Adrenal gland (tissue), 12 donors: ENCODE results near the gene ACBD4. TPM values are rescaled to one million over a fixed set of nuclear protein-coding genes. Genes with fewer than 3 reads are reported as not detected.
A peak's percentile ranks its signal among the peaks of the same experiment; 100 is the strongest.

ENCODE experiments used
- DNase-seq, 7 donors: peaks; one replicate each; pipeline ENCODE4 v3.0.0-alpha.2; 2019 to 2020
- H3K27ac ChIP-seq, 5 donors: fragments of 200-600 bp; sonication (generic) in 4 of 5; 1 replicate in 3 of 5; 2 replicates in 2 of 5; pipeline versions ENCODE4 v1.5.1 to v1.8.0; 2016 to 2020; ENCODE audit warnings: mild to moderate bottlenecking in 1 of 5
- H3K27me3 ChIP-seq: fragments of 200-600 bp; 2 replicates; pipeline ENCODE4 v1.8.0; 2021
- H3K36me3 ChIP-seq, 2 donors: fragments of 200-600 bp; replicated peaks in 1 of 2; 1 replicate in 1 of 2; 2 replicates in 1 of 2; pipeline versions ENCODE4 v1.5.1 to v1.8.0; 2018 to 2022
- H3K4me1 ChIP-seq, 2 donors: fragments of 200-600 bp; replicated peaks in 1 of 2; 1 replicate in 1 of 2; 2 replicates in 1 of 2; pipeline versions ENCODE4 v1.5.1 to v1.8.0; 2018 to 2021
- H3K4me3 ChIP-seq, 4 donors: fragments of 200-600 bp; sonication (generic) in 3 of 4; one replicate each; pipeline ENCODE4 v1.5.1; 2016 to 2018
- H3K9me3 ChIP-seq, 3 donors: fragments of 200-600 bp; sonication (generic) in 1 of 3; replicated peaks in 1 of 3; 1 replicate in 2 of 3; 2 replicates in 1 of 3; pipeline versions ENCODE4 v1.5.1 to v1.8.0; 2016 to 2021
- CTCF ChIP-seq, 6 experiments: fragments of 450-650 bp in 4 of 6; fragments of 200-600 bp in 2 of 6; sonication (generic) in 1 of 6; IDR thresholded peaks; 1 replicate in 5 of 6; 2 replicates in 1 of 6; pipeline versions ENCODE4 v1.5.1 to v1.8.0; 2016 to 2021; ENCODE audit warnings: antibody characterized with exemption in 6 of 6, mild to moderate bottlenecking in 2 of 6, moderate library complexity in 1 of 6
- POLR2A ChIP-seq, 2 donors: fragments of 450-650 bp; IDR thresholded peaks; one replicate each; pipeline ENCODE4 v1.6.1; 2017; ENCODE audit warnings: antibody characterized with exemption in 2 of 2, mild to moderate bottlenecking in 2 of 2, moderate library complexity in 1 of 2
- WGBS, 4 donors: extraction: QIAGEN DNeasy Blood & Tissue Kit in 2 of 4; methylation state at CpG; one replicate each; pipeline versions ENCODE4 v1.1.5 to v1.1.7; 2013 to 2017; 5-methylcytosine and 5-hydroxymethylcytosine counted together
- intact Hi-C, 2 donors: fragments of 100-400 bp; cut with DNase I; formaldehyde crosslinking; loops; one replicate each; pipeline versions ENCODE4 v1.14.1 to v1.15.0; 2022 to 2023
- polyA plus RNA-seq, 3 donors: library from polyadenylated mRNA; stranded (reverse); fragments of 200-250 nt in 2 of 3; fragments of 350-450 nt in 1 of 3; fragmentation: Illumina TruSeq in 1 of 3; extraction: RNeasy Lipid Tissue Mini Kit (QIAGEN cat#74804) in 1 of 3; gene quantifications; one replicate each; pipeline ENCODE4 v1.2.3, GENCODE V29; 2013 to 2014
- total RNA-seq, 9 donors: library from RNA; depleted of rRNA in 4 of 9; stranded (reverse); fragments of >200 nt in 4 of 9; fragments of 120-200 nt in 1 of 9; fragmentation: NEBNext Ultra II Directional in 1 of 9; extraction: Animal tissue kit (Norgen Biotek cat#: 25700) in 1 of 9; gene quantifications; one replicate each; pipeline versions ENCODE4 v1.1.0 to v1.2.4, GENCODE V29; 2013 to 2023
- donor health status: healthy with polysubstance abuse.
- donor health status: Bipolar disorder and iron deficiency.
- donor health status: DM: yes; HTN: yes; CAD: no.
- donor health status: DM: no; HTN: no; CAD: no.
- donor health status: DM: no; HTN: no; CAD: no.
- donor health status: DM: yes; HTN: yes; CAD: no.

Gene ACBD4
- total and polyA plus RNA-seq, 12 donors, result 6.6 to 71.3 (median 23.6) TPM

GRCh38 chr17:45168991-45169752 lies 33.7 kb downstream of the ACBD4 start:
- Histone ChIP-seq H3K4me3 (no peak overlapping the region), H3K27me3 (no peaks in the 10 kb centered on the region), H3K9me3 (no peaks in the 10 kb centered on the region), H3K4me1 (peaks cover 22 to 29% of the 10 kb centered on the region in 2 donors), H3K36me3 (peaks cover 0 to 10% of the 10 kb centered on the region in 2 donors), H3K27ac (no peak overlapping the region)
- WGBS, 4 donors, result 95 to 97% (median 96%) methylated on average over 24 to 43 of the region's 43 CpGs
- intact Hi-C loops, result no loop called here
- no peak for TF ChIP-seq POLR2A (IDR thresholded peaks at IDR 0.05)
- no peak for TF ChIP-seq CTCF (IDR thresholded peaks at IDR 0.05)
- DNase-seq, result no peak

- Histone ChIP-seq H3K27ac (peak overlapping the region in 4 of 5 donors; percentile 11 to 93 (median 72)), H3K4me3 (no peak overlapping the region), H3K27me3 (no peaks in the 10 kb centered on the region), H3K36me3 (peaks cover 0 to 10% of the 10 kb centered on the region in 2 donors), H3K4me1 (peaks cover 22 to 32% of the 10 kb centered on the region in 2 donors), H3K9me3 (no peaks in the 10 kb centered on the region)
- 80 to 92% (median 86%) methylated on average over 12 of the region's 12 CpGs for WGBS, 4 donors
- no peak for DNase-seq
- TF ChIP-seq CTCF (IDR thresholded peaks at IDR 0.05), result no peak
- no peak for TF ChIP-seq POLR2A (IDR thresholded peaks at IDR 0.05)
- intact Hi-C loops, result no loop called here
Measured at GRCh38 chr17:45170280-45170930, 34.9 kb downstream of the ACBD4 start.

- no peaks in the 10 kb centered on the region for H3K27me3 ChIP-seq
- TF ChIP-seq CTCF (IDR thresholded peaks at IDR 0.05), result no peak
- TF ChIP-seq POLR2A (IDR thresholded peaks at IDR 0.05), result no peak
- peaks cover 0 to 10% of the 10 kb centered on the region in 2 donors for H3K36me3 ChIP-seq
- H3K9me3 ChIP-seq, result no peaks in the 10 kb centered on the region
- DNase-seq, result peak; percentile 70 to 94 (median 89)
- 43 to 49% (median 46%) methylated on average over 4 to 5 of the region's 5 CpGs for WGBS, 4 donors
- intact Hi-C loops, result no loop called here
- peaks cover 23 to 37% of the 10 kb centered on the region in 2 donors for H3K4me1 ChIP-seq
- peak overlapping the region in 4 of 5 donors; percentile 76 to 93 (median 84) for H3K27ac ChIP-seq
- peak overlapping the region in 1 of 4 donors; percentile 52 for H3K4me3 ChIP-seq
Measured at GRCh38 chr17:45170931-45171337, 35.4 kb downstream of the ACBD4 start.
